Middle frontal gyrus (tissue), 1 donor: Measurements from ENCODE around the gene SPOCD1.

Source experiments
- DNase-seq: peaks from one replicate; pipeline ENCODE4 v3.0.0-alpha.2; 2015; ENCODE audit warnings: low spot score; ENCODE audit errors: extremely low spot score

The SPOCD1 gene

DNA sequence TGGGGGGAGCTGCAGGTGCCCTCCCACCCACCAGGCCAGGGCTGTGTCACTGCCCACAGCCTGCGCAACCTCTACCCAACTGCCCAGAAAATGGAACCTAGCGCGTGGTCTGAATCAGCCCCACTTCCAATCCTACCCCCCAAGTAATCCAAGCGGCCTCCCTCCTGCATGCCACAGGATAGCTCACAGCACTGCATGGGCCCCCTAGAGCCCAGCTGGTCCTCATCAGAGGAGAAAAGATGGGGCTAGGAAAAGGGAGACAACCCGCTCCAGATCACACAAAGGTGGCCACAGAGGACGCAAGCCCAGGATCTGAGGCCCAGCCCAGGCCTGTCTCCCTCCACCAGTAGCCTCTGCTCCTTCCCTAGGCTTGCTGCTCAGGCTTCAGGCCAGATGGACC, 57.8 kb downstream of the SPOCD1 start:
- no peak for DNase-seq

DNA sequence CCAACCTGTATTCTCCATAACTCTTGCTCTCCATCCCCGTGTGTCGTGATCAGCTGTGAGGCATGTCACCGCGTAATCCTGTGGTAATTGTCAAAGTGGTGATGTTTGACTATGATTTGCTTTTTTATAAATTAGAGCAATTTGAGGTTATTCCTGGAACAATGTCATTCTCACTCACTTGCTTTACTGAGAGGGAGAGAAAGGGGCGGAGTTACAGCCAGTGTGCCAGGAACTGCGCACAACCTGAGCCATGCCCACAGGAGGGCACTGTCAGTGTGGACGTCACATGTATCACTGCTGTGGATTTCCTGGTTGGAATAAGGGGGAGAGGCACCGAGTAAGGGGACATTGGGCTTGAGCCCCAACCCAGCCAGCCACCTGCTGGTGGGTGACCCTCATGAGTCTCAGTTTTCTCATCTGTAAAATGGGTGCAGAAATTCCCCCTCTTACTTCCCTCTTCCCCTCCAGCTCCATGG, 58.6 kb downstream of the SPOCD1 start:
- no peak for DNase-seq

- DNase-seq, result no peak
Measured at GRCh38 chr1:31756578-31756977, 59.2 kb downstream of the SPOCD1 start.

- DNase-seq, result no peak
Measured at GRCh38 chr1:31755850-31756492, 59.9 kb downstream of the SPOCD1 start.

- DNase-seq, result no peak
Measured at GRCh38 chr1:31755197-31755611, 60.6 kb downstream of the SPOCD1 start.

DNA sequence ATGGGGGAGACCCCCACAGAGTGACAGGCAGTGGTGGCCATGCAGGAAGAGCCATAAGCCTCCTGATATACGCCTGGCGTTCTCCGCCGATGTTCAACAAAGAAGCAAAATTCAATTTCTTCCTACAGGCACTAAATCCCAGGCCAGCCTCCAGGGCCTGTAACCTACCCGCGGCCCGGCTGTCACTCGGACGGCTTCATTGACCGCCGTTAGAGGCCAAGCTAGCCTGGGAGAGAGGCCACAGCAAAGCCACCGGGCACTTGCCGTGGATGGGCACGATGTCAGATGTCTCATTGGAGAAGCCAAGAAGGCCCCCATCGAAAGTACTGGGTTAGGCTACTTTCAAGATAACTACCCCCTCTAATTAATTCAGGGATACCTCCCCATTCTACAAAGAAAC, 61.4 kb downstream of the SPOCD1 start:
- DNase-seq, result no peak

DNA sequence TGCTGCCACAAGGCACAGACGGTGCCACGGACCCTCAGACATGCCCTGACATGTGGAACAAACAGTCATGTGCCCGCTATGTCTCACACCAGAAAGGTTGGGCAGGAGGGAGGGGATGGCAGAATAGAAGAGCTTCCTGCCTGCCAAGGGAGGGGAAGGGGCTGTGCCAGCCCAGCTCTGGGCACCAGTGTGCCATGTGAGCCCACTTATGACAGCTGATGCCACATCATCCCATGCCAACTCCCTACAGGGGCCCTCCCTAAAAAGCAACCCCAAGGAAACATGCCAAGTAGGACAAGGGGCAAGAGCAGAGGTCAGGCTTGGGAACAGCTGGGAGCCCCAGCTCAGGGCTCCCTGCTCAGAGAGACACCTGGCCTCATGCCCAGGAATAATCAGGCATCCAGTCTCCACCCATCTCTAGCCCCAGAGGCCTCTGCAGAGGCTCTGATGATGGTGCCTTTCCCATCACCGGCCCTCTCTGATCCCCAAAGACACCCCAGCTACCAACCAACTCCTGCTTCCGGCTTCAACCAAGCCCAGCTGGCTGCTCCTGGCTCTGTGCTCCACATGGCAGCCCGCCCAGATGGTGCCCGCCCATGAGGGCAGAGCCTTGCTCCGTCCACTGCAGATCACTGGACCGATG, 62.0 kb downstream of the SPOCD1 start:
- DNase-seq, result peak; percentile 78

DNA sequence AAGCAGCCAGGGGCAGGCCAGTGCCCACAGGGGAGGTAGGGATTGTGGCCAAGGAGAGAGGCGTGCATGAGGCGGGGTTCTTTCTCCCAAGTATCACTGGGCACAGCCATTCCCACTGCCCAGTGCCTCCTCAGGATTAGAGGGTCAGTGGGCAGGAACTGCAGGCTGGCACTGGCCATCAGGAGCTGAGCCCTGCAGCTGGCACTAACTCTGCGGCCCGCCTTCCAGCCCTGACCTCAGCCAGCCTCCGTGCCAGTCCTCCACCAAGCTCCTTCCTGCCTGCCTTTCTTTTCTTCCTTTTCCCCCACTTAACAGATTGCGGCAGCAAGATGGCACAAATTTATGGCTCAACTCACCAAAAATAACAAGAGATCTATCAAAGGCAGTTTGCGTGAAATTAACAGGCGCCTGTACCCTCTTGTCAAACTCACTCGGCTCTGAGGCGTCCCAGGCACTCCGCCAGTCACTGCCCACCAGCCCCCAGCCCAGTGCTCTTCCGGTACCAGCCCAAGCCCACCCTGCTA, 62.8 kb downstream of the SPOCD1 start:
- DNase-seq, result no peak

- no peak for DNase-seq
Measured at GRCh38 chr1:31752258-31752657, 63.6 kb downstream of the SPOCD1 start.

- DNase-seq, result no peak
Measured at GRCh38 chr1:31751822-31752241, 64.0 kb downstream of the SPOCD1 start.

GRCh38 chr1:31750858-31751510, 64.8 kb downstream of the SPOCD1 start:
- no peak for DNase-seq

DNA sequence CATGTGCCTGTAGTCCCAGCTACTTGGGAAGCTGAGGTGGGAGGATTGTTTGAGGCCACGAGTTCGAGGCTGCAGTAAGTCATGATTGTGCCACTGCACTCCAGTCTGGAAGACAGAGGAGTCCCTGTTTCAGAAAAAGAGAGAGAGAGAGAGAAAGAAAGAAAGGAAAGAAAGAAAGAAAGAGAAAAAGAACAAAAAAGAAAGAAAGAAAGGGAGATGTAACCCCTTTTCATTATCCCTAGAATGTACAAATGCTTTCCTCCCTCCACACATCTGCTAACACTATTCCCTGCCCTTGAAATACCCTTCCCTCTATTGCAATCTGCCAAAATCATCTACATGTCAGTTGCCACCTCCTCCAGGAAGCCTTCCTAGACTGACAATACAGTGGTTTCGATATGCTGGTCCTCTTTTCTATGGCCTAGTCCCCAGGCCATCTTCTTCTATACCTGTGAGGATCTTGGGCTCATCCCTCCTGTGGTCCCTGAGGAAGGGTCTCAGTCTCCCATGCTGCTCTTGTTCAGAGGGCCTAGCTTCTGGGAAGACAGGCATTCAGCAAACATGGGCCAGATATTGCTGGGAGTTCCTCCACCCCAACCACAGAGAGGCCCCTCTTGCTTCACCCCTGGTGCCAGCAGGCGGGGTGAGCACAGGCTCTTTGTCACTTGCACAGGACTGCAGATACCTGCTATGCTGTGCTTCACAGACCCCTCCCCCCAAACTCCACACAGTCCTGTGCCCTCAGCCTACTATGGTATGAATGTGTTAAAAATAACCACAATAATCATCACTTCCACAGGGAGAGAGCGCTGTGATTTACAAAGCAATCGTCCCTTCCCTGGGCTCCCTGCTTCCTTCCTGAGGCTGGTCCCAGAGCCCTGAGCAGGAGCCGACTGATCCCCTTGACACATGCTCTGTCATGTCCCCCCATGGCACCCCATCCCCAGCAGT, 65.8 kb downstream of the SPOCD1 start:
- no peak for DNase-seq

DNA sequence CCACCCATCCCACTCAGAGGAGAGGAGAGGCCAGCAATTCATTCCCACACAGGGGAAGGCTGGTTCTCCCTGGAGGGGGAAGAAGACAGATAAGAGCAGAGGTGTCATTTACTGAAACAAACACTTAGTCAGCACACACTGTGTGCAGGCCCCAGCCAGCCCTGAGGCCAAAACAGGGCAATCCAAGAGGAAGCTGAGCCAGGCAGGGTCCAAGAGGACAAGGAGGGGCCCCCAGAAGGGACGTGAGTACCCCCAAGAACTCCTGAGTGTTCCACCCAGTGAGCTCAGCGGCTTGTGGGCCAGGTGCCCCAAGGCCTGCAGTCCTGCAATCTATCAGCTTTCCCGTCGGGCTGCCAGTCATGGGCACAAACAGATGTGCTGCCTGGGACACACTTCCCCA, 67.5 kb downstream of the SPOCD1 start:
- no peak for DNase-seq

- no peak for DNase-seq
Measured at GRCh38 chr1:31747304-31747703, 68.5 kb downstream of the SPOCD1 start.

- DNase-seq, result no peak
Measured at GRCh38 chr1:31746687-31747086, 69.1 kb downstream of the SPOCD1 start.

GRCh38 chr1:31745946-31746670, 69.7 kb downstream of the SPOCD1 start:
- DNase-seq, result no peak

GRCh38 chr1:31745096-31745945, 70.5 kb downstream of the SPOCD1 start:
- DNase-seq, result no peak

DNA sequence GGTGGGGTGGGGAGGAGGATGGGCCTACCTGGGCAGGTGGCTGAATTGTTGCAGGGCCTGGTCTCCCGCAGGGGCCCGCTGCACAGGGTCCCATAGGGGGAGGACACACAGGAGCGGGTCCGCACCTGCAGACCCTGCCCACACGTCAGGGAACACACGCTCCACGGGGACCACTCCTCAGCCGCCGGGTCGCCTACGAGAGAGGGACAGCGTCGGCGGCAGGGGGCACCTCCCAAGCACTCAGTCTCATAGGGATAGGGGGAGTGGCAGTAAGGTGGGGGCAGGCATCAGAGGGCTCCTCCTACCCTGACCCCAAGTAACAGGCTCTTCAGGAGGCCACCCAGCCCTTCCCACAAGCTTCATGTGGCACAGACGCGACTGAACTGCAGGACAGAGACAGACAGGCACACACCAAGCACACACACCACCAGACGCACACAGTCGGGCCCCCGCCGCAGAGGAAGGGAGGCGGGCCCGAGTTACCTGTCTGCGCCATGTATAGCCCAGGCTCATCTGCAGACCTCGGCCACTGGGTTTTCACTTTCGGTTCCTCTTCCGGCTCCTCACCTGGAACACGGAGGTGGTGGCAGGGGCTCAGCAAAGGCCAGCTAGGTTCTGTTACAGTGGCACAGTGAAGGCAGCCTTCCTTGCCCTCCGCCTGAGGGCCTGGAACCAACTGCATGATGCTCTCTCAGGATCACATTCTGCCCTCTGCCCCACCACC, 71.5 kb downstream of the SPOCD1 start:
- DNase-seq, result no peak
